CD4-positive, alpha-beta T cell treated with Interleukin-6 at 100 ng/mL for 8 hours (primary cell): ENCODE measurements around the gene MED22.
"Not testable (repeated sequence)": the region's sequence is repeated elsewhere in the genome, so short reads cannot be mapped to it uniquely, and the experiment has no call there.

Experiments
- DNase-seq: peaks from one replicate; pipeline ENCODE4 v3.0.0-alpha.2; 2020; ENCODE audit warnings: mixed read lengths, low spot score

MED22 gene

DNA sequence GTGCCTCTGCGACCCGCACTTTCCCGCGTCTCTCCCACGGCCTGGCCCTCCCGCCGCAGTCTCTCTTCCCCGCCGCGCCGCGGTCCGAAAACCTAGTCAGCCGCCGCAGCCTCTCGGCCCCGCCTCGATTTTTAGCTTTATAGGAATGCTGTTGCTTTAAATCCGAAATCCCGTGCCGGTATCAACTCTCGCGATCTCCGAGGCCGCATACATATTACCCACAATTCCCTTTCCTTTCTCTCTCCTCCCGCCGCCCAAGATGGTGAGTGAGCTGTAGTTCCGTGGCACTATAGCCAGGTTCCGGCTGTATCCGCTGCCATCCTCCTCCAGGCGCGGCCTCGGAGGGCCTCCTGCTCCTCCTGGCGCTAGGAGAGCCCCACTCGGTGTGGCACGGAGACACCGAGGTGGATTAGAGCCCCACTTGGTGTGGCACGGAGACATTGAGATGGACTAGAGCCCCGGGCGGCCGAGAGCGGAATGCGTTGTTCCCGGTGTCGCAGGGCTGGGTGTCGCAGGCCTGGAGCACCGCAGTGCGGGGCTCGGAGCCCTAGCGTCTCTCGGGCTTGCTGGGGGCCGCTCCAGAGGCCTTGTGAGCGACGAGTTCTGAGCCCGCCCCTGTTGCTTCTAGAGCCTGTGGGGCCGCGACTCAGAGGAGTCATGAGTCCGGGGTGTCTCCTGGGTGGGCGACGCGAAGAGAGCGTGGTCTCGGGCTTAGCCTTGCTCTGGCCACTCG is at the start of gene MED22, which contains the start of gene RPL7A:
TSS of gene MED22 (minus strand) at position 147 of the 733 bp plus-strand sequence. CDS start 1,469 bp downstream, outside the sequence.
TSS of gene RPL7A (plus strand) at position 234 of the 733 bp plus-strand sequence. CDS start at position 260, 26 bp downstream.
- peak; percentile 91 for DNase-seq

DNA sequence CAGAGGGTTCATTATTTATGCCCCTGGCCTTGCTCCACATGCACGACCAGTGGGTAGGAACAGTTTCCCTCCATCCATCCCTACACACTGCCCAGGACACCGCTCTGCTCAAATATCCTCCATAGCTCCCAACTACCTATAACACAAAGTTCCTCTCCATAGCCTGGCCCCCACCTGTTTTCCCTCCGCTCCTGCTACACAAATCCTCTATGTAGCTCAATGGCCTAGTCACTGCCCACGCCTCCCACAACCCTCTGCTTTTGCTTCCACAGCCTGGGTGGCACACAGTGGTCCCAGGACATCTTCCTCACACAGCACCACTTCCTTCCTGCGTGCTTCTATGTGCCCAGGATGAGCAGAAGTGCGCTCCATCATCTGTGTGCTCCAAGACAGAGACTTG is 49.4 kb upstream of the MED22 start:
- no peak for DNase-seq

DNA sequence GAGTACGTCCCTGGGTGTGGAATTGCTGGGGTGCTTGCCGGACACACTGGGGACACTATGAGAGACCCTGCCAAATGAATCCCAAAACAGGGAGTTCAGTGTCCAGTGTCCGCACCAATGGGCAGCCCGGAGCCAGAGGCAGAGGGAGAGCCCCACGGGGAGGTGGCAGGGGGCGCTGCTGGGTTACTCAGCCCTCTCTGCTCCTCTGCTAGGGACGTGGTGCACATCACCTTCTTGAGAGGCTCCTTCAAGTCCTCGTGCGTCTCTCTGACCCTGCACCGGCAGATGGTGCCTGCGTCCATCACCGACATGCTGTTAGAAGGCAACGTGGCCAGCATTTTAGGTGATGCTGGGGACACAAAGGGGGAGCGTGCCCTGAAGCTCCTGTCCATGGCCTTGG is 49.0 kb upstream of the MED22 start:
- no peak for DNase-seq

DNA sequence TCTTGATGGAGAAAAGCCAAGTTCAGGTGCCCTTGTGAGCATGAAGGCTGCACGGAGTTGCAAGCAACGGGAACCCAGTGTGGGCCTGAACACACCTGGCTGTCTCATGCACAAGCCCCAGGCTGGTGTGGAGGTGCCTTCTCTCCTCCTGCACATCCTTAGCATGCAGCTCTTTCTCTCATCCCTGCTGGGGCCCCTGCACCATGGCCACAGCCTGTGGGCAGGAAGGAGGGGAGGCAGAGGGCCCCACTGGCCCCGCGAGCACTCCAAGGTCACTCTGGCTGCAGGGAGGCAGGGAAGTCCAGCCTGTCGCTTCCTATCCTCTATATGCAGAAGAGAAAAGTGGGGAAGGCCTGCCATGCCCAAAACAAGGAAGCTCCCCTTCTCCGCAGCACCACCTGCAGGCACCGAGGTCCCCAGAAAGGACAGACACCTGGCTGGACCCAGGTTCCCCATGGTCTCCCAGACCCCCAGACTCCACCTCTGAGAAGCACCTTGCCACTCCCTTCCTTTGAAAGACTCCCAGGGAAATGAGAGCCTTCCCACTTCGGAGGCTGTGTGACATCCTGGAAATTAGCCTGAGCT is 46.8 kb upstream of the MED22 start:
- DNase-seq = no peak

DNA sequence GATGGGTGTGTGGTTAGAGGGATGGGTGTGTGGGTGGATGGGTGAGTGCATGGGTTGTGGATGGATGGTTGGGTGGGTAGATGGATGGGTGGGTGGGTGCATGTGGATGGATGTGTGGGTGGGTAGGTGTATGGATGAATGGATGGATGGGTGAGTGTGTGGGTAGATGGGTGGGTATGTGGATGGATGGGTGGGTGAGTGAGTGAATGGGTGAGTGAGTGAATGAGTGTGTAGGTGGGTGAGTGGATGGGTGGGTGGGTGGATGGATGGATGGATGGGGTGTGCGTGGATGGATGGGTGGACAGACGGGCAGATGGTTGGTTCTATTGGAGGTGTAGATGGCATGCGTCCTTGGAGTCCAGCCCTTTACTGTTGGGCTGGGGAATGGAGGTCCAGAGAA is 45.5 kb upstream of the MED22 start:
- no peak for DNase-seq

DNA sequence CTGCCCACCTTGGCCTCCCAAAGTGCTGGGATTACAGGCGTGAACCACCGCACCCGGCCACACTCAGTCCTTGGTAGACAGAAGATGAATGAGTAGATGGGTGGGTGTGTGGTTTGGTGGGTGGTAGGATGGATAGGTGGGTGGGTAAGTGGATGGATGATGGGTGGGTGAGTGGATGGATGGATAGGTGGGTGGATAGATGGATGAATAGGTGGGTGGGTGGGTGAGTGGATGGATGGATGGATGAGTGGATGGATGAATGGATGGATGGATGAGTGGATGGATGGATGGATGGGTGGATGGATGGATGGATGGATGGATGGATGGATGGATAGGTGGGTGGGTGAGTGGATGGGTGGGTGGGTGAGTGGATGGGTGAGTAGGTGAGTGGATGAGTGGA is 44.4 kb upstream of the MED22 start:
- not testable (repeated sequence) for DNase-seq

DNA sequence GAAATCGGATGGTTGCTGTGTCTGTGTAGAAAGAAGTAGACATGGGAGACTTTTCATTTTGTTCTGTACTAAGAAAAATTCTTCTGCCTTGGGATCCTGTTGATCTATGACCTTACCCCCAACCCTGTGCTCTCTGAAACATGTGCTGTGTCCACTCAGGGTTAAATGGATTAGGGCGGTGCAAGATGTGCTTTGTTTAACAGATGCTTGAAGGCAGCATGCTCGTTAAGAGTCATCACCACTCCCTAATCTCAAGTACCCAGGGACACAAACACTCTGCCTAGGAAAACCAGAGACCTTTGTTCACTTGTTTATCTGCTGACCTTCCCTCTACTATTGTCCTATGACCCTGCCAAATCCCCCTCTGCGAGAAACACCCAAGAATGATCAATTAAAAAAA is 43.5 kb upstream of the MED22 start:
- not testable (repeated sequence) for DNase-seq

DNA sequence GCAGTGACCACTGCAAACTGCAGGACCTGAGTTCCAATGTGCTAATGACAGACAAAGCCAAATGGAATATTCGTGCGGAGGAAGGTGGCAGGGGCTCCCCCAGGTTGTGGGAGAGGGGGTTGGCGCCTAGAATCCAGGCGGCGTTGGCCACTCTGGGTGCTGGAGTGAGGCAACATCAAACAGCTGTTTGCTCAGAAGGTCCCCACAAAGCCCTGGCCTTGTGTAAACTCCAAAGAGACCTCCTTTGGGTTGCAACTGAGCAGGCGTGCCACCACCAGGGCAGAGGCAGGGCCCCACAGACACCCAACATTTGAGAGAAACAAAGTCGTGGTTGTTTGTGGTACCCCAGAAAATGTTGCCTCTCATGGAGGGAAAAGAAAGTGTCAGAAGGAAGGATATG is 42.8 kb upstream of the MED22 start:
- DNase-seq = no peak

DNA sequence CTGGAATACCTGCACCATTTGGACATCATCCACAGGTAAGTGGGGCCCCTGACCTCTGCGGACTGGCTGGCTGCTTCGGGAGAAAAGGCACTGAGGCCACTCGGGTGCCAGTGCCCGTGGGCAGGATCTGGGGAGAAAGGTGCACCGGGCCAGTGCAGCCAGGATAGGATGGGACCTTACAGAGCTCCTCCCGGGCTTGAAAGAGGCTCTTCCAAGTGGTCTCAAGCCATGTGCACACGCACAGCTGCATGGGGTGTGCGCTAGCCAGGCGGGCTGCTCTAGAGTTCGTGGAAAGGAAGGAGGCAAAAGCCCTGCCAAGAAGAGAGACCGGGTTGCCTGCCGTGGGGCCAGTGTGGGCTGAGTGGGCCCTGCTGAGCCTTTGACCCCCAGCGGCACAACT is 41.6 kb upstream of the MED22 start:
- no peak for DNase-seq

DNA sequence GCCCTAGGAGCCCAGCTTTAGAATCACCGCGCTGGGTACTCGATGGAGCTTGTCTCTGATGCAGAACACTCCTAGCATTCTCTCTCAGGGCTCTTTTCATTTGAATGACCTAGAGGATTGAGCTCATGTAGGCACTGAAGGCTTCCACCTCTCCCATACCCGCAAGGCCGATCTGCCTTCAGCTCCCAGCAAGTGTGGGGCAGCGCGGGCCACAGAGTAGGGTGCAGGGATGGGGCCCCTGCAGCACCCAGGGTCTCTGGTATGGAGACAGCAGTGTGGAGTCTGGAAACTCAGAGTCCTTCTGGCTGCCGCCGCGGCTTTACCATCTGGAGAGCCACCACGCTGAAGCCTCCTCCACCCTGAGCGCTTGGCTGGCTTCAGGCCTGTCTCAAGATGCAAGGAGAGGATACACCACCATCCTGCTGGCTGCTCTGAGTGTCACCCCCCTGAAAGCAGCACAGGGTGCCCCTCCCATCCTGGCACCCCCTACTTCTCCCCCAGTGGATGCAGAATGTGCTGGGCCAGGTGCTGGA is 41.2 kb upstream of the MED22 start:
- DNase-seq = no peak

DNA sequence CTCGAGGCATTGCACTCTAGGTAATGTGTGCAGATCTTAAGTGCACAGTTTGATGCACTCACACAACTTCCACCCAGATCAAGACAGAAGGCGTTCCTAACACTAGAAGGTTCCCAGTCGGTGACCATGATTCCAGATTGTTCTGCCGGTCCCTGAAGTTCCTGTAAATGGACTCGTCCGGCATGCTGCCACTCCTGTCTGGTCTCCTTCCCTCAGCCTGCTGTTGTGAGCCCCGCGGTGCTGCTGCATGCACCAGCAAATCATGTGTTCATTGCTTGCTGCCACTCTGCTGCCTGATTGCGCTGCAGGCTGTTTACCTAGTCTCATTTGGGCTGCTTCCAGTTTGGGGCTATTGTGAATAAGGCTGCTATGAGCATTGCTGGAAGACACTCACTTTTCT is 39.7 kb upstream of the MED22 start:
- DNase-seq = no peak

DNA sequence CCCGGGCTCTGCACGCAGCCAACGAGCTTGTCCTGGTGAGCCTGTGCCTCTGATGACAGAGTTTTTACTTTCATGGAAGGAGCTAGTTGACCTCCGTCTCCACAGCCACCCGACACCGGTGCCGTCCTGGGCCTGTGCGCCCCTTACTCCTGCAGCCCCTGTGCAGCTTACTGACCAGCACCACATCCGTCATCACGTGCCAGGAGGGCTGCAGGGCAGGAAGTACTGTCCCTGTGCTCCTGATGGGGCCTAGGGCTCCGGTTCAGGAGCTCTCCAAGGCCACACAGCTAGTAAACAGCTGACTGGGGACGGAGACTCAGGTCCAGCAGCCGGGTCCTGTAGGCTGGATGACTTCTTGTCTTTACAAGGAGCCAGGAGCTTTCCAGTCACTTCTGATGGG is 38.4 kb upstream of the MED22 start:
- no peak for DNase-seq

DNA sequence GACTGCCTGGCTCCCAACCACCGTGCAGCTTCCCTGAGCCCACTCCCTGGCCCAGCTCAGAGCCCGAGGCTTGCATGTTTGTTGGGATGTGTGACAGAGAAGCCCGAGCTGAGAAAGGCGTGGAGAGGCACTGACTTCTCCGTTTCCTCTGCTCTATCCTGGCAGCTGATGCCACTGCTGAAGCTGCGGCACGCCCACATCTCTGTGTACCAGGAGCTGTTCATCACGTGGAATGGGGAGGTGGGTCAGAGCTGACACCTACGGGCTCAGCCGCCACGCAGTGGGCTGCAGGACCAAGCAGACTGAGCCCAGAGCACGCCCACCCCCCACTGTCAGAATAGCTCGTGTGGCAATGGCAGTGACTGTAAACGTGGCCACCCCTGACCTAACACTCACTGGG is 37.5 kb upstream of the MED22 start:
- no peak for DNase-seq

DNA sequence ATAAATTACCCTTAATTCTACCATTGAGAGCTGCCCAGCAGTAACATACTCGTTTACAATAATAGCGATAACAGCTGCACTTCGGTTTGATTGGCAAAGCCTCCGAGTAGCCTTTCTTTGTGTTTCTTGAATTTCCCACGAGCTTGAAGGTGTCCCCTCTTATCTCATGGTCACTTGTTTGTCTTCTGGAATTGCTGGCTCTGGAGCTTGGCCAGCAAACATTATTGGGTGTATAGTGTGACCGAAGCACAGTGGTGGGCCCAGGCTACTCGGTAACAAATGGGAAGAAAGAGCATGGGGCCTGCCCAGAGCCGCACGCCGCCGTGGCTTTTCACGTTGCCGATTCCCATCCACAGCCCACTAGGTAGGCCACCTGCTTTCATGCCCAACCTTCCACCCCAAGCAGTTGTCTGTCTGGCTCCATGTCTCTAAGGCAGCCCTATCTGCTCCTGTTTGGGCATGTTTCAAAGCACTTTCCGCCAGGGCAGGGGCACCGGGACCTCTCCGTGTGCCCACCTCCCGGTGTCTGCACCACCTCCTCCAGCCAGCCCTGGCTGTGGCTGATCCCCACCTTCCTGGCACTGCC is 36.9 kb upstream of the MED22 start:
- DNase-seq = no peak

DNA sequence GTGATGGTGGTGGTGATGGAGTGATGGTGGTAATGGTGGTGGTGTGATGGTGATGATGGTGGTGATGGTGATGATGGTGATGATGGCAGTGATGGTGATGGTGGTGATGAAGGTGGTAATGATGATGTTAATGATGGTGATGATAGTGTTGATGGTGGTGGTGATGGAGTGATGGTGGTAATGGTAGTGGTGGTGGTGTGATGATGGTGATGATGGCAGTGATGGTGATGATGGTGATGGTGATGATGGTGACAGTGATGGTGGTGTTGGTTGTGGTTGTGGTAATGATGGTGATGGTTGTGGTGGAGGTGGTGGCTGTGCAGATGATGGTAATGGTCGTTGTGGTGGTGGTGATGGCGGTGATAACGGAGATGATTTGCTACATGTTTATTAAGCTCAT is 35.5 kb upstream of the MED22 start:
- no peak for DNase-seq

DNA sequence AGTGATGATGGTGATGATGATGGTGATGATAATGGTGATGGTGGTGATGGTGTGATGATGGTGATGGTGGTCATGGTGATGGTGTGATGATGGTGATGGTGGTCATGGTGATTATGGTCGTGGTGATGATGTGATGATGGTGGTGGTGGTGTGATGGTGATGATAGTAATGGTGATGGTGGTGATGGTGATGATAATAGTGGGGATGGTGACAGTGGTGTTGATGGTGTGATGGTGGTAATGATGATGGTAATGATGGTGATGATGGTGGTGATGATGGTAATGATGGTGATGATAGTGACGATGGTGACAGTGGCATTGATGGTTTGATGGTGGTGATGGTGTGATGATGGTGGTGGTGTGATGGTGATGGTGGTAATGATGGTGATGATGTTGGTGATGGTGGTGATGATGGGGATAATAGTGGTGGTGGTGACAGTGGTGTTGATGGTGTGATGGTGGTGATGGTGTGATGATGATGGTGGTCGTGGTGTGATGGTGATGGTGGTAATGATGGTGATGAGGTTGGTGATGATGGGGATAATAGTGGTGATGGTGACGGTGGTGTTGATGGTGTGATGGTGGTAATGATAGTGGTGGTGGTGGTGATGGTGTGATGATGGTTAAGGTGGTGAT is 34.7 kb upstream of the MED22 start:
- DNase-seq = no peak

DNA sequence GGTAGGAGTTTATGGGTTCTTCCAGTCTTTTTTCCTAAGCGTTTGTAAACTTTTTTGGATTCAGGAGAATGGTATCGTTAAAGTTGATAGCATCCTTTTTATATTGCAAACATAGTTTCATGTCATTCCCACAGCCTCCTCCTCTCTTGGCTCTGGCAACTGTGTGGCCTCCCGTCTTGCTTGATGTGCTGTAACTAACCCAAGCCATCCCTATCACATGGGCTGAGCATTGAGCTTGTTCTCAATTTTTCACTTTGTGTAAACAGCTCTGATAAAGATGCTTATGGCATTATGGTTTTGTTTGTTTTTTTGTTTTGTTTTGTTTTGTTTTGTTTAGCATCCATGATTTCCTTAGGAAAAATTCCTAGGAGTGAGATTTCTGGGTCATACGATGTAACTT is 32.8 kb upstream of the MED22 start:
- no peak for DNase-seq

DNA sequence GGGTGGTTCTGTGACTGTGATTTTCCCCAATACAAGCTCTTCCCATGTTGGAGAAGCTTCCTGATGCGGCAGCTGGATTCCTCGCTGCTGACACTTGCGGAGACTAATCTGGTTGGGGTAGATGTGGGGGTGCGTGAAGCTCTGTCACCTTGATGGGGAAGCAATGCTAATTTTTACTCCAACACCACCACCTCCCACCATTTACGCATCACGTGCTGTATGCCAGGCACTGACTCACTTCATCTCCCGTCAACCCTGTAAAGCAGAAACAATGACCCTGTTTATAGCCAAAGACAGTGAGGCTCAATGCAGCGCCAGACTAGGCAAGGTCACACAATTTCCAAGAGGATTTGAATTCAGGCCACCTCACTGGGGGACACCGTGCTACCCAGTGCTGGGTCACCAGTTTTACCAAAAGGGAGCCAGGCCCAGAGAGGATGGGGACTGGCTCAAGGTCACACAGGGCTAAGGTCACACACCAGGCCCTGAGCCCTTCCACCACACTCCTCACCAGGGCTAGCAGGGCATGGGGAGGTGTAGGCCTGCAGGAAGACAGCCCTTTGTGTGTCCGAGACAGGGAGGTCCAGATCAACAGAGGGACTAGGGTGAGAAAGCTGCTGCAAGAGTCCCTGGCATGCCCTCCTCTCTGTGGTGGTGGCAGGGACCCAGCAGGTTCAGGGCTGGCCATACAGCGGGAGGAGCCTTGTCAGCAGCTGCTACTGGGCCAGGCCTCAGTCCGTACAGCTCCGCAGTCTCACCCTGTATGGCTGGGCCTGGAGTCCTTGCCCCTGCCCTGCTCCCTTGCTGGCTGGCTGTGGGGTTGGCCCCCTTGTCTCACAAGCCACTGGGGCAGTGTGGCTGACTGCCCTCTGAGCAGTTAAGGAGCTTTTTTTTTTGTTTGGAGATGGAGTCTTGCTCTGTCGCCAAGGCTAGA is 31.5 kb upstream of the MED22 start:
- no peak for DNase-seq

DNA sequence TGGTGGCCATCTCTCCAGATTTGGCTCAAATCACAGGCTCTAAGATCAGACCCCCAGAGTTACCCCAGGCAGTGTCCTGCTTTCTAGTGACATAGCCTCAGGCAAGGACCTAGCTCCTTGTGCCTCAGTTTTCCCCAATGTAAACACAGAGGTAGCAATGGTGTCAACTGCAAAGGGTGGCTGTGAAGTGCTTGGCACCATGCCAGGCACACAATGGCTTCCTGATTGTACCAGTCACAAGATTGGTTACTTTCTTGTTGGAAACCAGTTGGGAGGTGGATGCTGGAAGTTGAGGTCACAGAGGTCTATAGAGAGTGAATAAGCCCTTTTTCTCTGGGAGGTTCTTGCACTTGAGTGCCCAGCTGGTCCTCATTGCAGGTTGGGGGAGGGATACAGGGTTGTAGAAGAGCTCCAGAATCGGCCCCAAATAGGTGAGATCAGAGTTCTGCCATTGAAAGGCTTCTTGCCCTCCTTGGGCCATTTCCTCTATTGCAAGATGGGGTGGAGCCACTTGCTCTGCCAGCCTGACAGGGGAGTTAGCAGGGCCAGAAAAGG is 30.6 kb upstream of the MED22 start:
- no peak for DNase-seq

DNA sequence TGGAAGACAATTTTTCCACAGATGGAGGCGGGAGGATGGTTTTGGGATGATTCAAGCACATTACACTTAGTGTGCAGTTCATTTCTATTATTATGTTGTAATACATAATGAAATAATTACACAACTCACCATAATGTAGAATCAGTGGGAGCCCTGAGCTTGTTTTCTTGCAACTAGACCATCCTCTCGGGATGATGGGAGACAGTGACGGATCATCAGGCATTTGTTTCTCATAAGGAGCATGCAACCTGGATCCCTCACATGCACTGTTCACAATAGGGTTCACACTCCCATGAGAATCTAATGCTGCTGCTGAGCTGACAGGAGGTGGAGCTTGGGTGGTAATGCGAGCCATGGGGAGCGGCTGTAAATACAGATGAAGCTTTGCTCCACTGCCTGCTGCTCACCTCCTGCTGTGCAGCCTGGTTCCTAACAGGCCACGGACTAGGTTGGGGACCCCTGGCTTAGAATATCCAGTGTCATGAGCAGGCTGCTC is 29.8 kb upstream of the MED22 start:
- DNase-seq = no peak

DNA sequence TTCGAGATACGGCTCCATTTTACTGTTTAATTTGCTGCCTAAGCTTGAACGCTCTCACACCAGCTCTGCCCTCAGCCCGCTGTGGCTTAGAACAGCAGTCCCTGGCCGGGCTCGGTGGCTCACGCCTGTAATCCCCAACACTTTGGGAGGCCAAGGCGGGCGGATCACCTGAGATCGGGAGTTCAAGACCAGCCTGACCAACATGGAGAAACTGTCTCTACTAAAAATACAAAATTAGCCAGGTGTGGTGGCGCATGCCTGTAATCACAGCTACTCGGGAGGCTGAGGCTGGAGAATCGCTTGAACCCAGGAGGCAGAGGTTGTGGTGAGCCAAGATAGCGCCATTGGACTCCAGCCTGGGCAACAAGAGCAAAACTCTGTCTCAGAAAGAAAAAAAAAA is 29.3 kb upstream of the MED22 start:
- DNase-seq = not testable (repeated sequence)
